Measurements from ENCODE around the gene COL6A2. TPM values are rescaled to one million over a fixed set of nuclear protein-coding genes. Genes with fewer than 3 reads are reported as not detected.

Gene COL6A2
- total and polyA plus RNA-seq, 2 of the 13 experiments (the other 11 are each of a cell fraction or from before 2014, with no cell fraction given), result 0.07 to 0.41 TPM

- H2AFZ ChIP-seq (ENCODE audit: low read length), result no peak overlapping the region
- ChIA-PET CTCF (ENCODE audit: low intra/inter-chr PET ratio, low total read pairs) (no interaction called here), POLR2A (no interaction called here)
- peaks cover 6 to 41% of the 10 kb centered on the region in 2 experiments; a peak in 4 of 5 replicates for H3K27me3 ChIP-seq (ENCODE audit: control insufficient read depth in 1 of 2, insufficient read depth in 2 of 2, low read length in 2 of 2)
- FAIRE-seq (no peak), ATAC-seq (no peak), DNase-seq (ENCODE audit: low spot score) (no peak)
- no peaks in the 10 kb centered on the region for H3K36me3 ChIP-seq (replicated peaks in 1 of 2; ENCODE audit: control insufficient read depth in 1 of 2, insufficient read depth in 2 of 2, low read length in 2 of 2)
- H4K20me1 ChIP-seq (ENCODE audit: insufficient read depth, low read length), result no peaks in the 10 kb centered on the region
- H3K4me1 ChIP-seq (ENCODE audit: insufficient read depth, low read length), result peaks cover 6% of the 10 kb centered on the region; the same call in 1 of the 2 replicates
- BruUV-seq (replicated peaks), result no TSS peak
- WGBS (ENCODE audit: low lambda C conversion rate), result 55% methylated on average over 10 of the region's 14 CpGs
- H3K9ac ChIP-seq (ENCODE audit: insufficient read depth, low read depth, low read length), result no peak overlapping the region
- TF ChIP-seq MNT (IDR thresholded peaks at IDR 0.05) (peak; percentile 94), HOXA3 (CRISPR knock-in tag; IDR thresholded peaks at IDR 0.05) (no peak), JDP2 (CRISPR knock-in tag; IDR thresholded peaks at IDR 0.05; ENCODE audit: borderline replicate concordance) (no peak)
- no peak overlapping the region for H3K4me3 ChIP-seq (replicated peaks in 1 of 3; ENCODE audit: insufficient read depth in 1 of 3, low read depth in 2 of 3, low read length in 3 of 3)
- H3K9me3 ChIP-seq (ENCODE audit: low read length), result no peaks in the 10 kb centered on the region
- H3K27ac ChIP-seq (ENCODE audit: extremely low read length, insufficient read depth, low read length), result no peak overlapping the region
- intact Hi-C loops (cut with micrococcal nuclease; ENCODE audit: unreplicated experiment) (no loop called here), in situ Hi-C loops (cut with HindIII; ENCODE audit: extremely low pct_ligation_motif_present, low pct_unique_long_range_greater_than_20kb) (no loop called here)
- H3K4me2 ChIP-seq (ENCODE audit: low read depth, low read length), result no peak overlapping the region
- H3K79me2 ChIP-seq (ENCODE audit: insufficient read depth, low read length), result no peaks in the 10 kb centered on the region
These were observed 29.3 kb upstream of the COL6A2 start for GRCh38 chr21:46068516-46069079.

DNA sequence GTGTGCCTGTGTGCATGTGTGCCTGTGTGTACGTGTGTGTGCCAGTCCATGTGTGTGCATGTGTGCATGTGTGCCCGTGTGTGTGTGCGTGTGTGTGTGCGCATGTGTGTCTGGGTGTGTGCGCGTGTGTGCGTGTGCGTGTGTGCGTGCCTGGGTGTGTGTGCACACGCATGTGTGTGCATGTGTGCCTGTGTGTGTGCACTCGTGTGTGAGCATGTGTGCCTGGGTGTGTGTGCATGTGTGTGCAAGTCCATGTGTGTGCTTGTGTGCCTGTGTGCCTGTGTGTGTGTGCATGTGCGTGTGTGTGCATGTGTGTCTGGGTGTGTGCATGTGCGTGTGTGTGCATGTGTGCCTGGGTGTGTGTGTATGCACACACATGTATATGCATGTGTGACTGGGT is 28.7 kb upstream of the COL6A2 start:
- H3K4me2 ChIP-seq (ENCODE audit: low read depth, low read length), result no peak overlapping the region
- in situ Hi-C loops (cut with HindIII; ENCODE audit: extremely low pct_ligation_motif_present, low pct_unique_long_range_greater_than_20kb) (no loop called here), intact Hi-C loops (cut with micrococcal nuclease; ENCODE audit: unreplicated experiment) (no loop called here)
- ChIA-PET CTCF (ENCODE audit: low intra/inter-chr PET ratio, low total read pairs) (no interaction called here), POLR2A (no interaction called here)
- no peaks in the 10 kb centered on the region for H3K36me3 ChIP-seq (replicated peaks in 1 of 2; ENCODE audit: control insufficient read depth in 1 of 2, insufficient read depth in 2 of 2, low read length in 2 of 2)
- H3K4me1 ChIP-seq (ENCODE audit: insufficient read depth, low read length), result peaks cover 6% of the 10 kb centered on the region; the same call in 1 of the 2 replicates
- H4K20me1 ChIP-seq (ENCODE audit: insufficient read depth, low read length), result no peaks in the 10 kb centered on the region
- no peak for FAIRE-seq
- H3K9ac ChIP-seq (ENCODE audit: insufficient read depth, low read depth, low read length), result no peak overlapping the region
- peaks cover 6 to 40% of the 10 kb centered on the region in 2 experiments; a peak in 4 of 5 replicates for H3K27me3 ChIP-seq (ENCODE audit: control insufficient read depth in 1 of 2, insufficient read depth in 2 of 2, low read length in 2 of 2)
- no TSS peak for BruUV-seq (replicated peaks)
- H2AFZ ChIP-seq (ENCODE audit: low read length), result no peak overlapping the region
- no peak for DNase-seq (ENCODE audit: low spot score)
- H3K27ac ChIP-seq (ENCODE audit: extremely low read length, insufficient read depth, low read length), result no peak overlapping the region
- H3K4me3 ChIP-seq (replicated peaks in 1 of 3; ENCODE audit: insufficient read depth in 1 of 3, low read depth in 2 of 3, low read length in 3 of 3), result no peak overlapping the region
- ATAC-seq, result no peak
- TF ChIP-seq ZNF263 (CRISPR knock-in tag; IDR thresholded peaks at IDR 0.05), result no peak
- TF ChIP-seq ARNT2 (CRISPR knock-in tag; IDR thresholded peaks at IDR 0.05; ENCODE audit: low read depth), result no peak
- TF ChIP-seq CEBPB (IDR thresholded peaks at IDR 0.05; ENCODE audit: borderline replicate concordance, low read depth, low read length), result no peak
- TF ChIP-seq MNT (IDR thresholded peaks at IDR 0.05), result peak; percentile 74
- no peak for TF ChIP-seq ZSCAN29 (CRISPR knock-in tag; conservative IDR thresholded peaks at IDR 0.05)
- H3K79me2 ChIP-seq (ENCODE audit: insufficient read depth, low read length), result no peaks in the 10 kb centered on the region
- no peaks in the 10 kb centered on the region for H3K9me3 ChIP-seq (ENCODE audit: low read length)
- 70% methylated on average over 8 of the region's 13 CpGs for WGBS (ENCODE audit: low lambda C conversion rate)
